Activated CD8-positive, alpha-beta memory T cell treated with anti-CD3 and anti-CD28 coated beads, Interleukin-2, amount 50 U/mL, for 48 hours (primary cell): ENCODE data around the gene PHACTR1.
"Not testable (repeated sequence)": the region's sequence is repeated elsewhere in the genome, so short reads cannot be mapped to it uniquely, and the experiment has no call there.

Experiments used
- DNase-seq: peaks from one replicate; pipeline ENCODE4 v3.0.0-alpha.2; 2020

Gene PHACTR1

DNA sequence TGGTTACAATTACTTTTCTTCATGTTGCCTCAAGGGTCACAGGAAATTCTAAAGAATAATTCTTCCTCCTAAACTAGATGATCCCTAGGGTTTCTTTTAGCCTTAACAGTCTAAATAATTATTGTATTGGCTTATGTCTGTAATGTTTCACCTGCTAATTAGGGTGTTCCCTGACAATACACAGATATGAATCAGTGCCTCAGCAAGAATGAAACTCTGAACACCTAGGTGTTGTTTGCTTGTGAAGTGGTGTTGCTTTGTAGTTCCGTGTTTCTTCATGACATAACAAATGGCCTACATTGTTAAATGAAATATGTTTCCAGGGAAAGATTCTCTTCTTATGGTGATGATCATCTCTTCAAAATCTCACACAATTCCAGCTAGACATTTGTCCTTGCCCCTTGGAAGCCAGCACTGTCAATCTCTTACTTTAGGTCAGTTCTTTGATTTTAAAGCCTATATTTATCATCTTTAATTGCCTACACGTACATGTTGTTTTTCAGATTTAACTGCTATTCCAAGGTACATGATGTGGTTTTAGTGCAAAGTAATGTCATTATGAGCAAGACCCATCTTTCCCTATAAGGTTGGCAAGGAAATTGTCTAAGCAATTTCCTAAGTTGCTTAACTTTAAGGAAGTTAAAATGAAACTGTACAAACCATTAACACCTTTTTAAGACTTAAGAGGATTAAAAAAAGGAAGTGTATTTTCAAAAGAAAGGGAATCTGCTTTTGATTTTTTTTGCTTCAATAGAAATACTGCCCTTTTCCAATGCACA, 499.9 kb downstream of the PHACTR1 start:
- no peak for DNase-seq

DNA sequence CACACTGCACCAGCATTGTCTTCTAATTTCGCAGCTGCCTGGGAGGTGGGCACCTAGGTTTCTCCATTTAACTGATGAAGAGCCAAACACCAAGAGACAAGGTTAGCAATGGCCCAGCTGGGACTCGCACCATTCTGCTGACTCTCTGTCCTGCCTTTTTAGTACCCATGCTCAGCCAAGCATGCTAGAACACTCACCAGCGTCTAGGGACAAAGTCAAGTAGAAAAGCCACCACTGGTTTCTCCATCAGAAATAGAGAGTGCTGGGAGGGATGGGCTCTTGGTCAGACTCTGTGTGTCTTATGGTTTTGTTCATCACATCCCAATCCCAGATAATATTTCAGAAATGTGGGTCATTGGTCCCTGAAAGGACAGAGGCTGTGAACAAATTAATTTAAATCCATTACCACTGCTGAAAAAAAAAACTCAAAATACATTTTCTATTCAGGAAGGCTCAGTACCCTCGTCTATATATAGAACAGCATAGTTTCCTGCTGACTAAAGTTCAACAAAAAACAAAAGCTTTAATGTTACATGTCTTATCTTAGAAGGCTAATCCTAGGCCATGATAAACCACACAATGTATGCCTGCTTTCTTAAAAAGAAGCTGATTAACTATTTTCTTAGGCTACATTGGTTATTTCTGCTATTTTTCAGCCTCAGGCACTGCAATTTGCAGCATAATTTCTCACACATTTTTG, 500.8 kb downstream of the PHACTR1 start:
- DNase-seq = no peak

DNA sequence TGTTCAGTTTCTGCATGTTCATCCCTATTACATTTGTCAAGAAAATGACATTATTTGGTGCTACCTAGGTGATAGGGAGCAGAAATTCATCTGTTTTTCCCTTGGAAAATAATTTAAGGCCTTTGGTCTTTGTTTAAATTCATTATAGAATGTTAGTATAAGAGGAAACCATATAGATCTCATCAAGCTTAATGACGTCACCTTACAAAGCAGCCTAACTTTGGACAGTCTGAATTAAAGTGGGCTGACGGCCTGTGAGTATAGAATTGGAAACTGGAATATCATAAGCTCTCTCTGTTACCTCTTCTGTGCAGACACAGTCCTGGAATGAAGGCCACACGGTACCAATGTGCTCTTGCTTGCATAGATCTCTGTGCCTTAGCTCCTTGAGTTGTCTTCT, 503.7 kb downstream of the PHACTR1 start:
- DNase-seq = no peak

DNA sequence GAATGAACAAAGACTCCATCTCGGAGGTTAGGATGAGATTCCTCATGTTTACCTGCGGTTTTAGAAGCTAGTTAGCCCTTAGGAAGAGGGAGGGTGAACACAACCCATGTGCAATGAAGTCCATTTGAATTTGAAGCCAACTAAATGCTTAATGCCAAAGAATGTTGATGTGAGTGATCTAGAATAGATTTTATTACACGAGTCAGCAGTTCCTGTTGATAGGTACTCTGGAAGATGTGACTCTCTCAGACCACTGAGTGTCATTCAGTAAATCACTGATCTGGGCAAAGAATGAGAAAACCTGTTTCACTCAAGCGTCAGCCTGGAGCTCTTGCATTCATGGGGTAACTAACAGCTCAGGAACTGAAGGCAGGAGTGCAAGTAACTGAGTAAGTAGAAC, 505.5 kb downstream of the PHACTR1 start:
- DNase-seq = no peak

DNA sequence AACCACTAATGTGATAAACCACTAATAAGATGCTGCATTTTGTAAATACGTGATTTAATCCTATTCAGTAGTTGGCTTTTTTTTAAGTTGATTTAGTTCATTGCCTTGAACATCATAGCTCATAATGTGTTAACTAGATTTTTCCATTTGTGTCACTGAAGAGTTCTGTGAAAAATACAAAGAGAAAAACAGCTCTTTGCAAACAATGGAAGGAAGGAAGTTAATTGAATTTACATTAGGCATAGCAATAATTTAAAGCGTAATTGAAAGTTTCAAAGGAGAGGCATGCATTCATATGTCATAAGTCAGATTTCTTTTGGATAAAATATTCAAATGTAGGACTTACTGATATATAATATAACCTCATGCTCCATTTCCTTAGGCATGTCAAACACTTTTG, 509.5 kb downstream of the PHACTR1 start:
- no peak for DNase-seq

DNA sequence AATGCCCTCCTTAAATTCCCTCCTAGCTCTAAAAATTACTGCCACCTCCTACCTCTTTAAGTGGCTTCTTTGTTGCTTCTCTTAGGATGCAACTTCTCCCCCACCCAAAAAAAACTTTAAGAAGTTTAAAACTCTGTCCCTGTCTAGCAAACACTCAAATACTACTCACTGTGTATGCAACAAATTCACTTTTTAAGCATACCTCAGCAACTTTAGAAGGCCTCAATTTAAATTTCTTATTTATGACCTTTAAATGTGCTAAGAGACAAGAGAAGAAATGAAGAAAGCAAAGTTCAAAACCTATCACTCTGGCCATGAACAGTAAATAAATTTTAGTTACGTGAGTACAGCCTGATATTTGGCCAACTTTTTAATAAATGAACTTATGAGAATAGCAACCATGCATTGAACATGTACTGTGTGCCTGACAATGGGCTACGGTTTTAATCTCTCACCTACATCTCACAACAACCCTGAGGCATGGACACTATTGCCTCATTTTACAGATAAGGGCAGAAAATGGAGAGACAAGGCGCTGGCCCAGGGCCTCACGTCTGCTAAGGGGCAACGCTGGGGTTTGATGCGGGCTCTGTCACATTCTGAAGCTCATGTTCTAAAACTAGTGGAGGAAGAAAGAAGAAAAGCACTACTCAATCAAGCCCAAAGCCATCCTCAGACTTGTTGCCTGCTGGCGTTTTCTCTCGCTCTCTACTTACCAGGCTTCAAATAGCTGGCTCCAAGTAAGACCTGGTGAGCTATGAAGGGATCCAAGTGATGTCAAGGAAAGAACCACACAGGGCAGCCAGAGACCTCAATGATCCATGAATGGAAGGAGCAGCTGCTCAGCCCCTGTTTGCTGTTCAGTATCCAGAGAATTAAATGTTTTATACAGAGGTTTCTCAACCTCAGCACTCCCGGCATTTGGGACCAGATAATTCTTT, 512.0 kb downstream of the PHACTR1 start:
- DNase-seq = no peak

DNA sequence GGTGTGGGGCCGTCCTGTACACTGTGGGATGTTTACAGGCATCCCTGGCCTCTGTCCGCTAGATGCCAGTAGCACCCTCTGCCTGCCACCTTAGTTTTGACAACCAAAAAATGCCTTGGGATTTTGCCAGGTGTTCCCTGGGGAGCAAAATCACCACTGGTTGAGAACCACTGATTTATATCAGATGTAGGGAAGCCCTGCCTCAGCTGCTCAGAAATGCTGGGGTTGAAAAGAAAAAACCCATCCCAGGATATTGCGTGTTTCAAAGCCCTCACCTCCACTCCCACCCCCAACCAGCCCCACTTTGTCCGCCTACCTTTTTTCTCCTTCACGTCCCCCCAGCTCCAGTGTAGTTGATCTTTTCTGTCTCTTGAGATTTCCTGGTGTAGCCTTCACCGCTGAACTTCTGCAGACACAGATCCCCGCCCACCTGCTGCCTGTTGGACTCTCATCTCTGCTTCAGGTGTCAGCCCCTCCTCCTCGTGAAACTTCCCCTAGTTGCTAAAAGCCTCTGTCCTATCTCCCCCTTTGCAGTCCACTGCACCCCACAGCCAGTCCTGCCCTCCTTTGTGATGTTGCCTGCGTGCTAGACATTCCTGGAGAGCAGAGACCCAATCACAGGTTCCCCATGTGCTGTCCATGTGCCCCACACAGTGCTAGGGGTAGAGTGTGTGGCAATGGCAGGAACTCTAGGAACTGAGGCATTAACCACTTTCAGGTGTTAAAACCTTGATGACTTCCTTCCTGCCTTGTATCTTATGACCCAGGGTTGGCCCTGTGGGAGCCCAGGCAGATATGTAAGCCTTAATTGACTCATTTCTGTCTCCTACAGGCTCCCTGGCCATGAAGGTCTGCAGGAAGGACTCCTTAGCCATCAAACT, 512.9 kb downstream of the PHACTR1 start:
- peak; percentile 52 for DNase-seq

DNA sequence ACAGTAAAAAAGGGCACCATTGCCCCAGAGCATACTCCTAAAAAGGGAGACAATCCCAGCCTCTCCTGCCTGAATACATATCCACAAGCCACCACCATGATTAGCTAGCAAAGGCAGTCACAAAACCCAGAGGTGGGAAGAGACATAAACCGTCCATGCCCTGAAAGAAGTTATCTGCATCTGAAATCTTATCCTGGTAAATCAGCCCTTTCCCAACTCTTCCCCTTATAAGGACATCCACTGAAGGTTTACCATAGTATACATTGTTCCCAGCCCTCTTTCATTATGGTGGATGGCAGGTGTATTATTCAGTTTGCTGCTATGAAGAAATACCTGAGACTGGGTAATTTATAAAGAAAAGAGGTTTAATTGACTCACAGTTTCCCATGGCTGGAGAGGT, 516.5 kb downstream of the PHACTR1 start:
- no peak for DNase-seq

DNA sequence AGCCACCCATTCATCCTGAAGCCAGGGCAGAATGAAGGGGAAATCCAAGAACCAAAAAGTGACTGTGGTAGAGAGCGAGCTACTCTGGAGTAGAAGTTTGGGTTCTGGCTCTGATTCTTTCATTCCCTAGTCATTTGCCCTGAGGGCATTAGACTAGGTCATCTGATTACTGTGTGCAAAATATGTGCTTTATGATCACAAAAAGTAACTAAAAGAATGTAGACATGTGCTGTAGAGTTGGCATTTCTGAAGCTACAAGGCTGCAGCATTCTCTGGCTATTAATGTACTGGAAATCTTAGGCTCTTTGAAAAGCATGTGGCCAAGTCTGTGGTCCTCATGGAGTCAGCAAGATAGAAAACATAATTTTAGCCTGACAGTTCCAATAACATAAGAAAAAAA, 517.6 kb downstream of the PHACTR1 start:
- no peak for DNase-seq

DNA sequence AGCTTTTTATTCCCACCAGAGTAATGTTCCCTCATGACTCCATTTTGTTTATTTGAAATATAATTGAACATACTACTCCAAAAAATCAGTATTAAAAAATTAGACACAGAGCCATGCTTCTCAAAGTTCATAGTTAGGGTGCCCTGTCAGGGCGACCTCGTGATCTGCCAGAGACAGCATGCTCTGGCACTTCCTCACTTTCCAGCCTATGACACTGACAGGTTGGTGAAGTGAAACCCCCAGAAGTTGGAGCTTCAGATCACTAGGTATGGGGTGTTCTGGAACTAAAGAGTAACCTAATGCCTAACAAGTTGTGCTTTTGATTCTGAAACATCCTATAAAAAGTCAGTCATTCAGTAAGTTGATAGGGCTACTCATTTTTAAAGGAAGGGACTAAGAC, 518.8 kb downstream of the PHACTR1 start:
- no peak for DNase-seq

DNA sequence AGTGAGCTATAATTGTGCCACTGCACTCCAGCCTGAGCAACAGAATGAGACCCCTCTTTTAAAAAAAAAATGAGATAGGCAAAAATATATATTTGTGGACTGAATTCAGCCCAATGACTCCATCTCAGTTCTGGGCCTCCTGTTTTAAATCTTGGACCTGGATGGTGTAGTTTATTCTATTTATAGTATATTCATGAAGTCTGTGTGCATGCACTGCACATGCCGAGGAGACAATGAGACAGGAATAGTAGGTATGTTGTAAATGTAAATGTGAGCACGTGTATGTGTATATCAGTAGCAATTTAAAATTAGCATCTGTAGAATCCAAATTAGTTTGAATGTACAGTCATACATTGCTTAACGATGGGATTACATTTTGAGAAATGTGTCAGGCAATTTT, 520.8 kb downstream of the PHACTR1 start:
- DNase-seq = no peak

DNA sequence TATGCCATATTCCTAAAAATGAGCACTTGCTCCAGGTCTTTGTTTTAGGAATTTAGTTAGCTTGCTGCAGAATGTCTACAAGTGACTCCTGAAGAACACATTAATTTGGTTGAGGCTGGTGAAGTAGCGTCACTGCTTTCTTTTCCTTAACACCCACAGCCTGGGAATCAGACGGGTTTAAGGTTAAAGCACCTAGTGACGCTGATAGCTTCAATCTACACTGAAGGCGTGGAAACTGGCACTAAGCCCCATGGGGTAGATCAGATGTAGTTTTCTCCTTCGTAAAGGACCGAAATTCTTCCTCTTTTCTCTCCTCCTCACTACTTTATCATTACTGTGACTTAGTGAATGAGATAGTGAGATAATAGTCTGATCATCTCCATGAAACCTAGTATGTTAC, 521.5 kb downstream of the PHACTR1 start:
- no peak for DNase-seq

DNA sequence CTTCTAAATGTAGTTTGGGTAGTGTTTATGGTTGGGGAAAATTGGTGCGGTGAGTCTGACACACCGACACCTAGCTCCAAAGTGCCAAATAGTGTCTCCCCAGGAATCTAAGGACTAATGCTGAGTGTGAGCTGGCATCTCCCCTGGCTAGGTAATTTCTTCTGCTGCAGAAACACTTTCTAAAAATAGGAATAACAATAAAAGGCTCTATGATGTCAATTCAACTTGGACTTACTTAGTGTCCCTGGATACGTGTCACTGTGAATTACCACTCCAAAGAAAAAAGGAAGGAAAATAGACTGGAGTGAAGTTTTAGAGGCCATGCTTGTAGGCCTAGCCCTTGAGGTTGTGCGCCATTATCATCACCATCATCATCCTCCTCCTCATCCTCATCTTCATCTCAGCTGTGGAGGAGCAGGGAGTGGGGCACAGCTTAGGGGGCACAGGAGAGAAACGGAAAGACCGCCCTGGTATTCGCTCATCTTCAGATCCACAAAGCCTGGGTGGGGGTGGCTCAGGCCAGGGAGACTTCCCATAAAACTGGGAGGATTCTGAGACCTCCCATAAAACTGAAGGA, 522.2 kb downstream of the PHACTR1 start:
- no peak for DNase-seq

DNA sequence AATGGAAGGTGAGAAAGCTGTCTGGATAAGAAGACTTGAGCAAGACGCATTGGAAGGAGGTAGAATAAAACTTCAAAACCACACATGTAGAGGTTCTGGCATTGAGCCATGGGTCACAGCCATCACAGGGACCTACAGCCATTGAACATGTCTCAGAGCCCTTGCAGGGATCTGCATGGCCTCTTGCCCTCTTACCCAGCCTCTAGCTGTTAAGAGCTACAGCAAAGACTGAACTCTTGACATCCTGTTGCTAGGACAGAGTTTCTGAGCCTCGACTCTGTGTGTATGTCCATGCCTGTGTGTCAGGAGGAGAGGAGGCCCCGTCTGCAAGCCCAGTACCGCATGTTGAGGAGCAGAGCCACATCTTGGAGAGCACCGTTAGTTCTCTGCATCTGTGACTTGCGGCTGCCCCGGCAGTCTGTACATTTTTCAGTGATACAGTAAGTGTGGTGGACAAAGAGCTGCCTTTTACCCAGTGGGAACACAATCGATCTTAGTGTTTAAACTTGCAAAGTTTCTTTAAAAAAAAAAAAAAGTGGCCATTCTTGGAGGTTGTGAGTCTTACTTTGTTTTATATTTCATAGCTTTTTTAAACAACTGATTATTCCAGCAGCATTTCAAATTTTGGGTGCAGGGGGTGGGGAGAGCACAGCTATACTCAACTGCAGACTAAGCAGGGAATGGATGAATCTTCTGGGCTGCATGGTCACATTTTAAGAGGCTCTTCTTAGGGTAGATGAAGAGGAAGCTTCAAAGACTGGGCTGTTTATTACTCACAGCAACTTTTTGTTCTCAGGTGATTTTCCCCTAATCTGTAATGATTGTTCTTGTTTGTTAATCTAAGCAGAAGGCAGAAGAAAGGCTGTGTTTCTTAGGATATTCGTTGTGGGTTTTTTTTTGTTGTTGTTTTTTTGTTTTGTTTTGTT, 523.2 kb downstream of the PHACTR1 start:
- DNase-seq = no peak

DNA sequence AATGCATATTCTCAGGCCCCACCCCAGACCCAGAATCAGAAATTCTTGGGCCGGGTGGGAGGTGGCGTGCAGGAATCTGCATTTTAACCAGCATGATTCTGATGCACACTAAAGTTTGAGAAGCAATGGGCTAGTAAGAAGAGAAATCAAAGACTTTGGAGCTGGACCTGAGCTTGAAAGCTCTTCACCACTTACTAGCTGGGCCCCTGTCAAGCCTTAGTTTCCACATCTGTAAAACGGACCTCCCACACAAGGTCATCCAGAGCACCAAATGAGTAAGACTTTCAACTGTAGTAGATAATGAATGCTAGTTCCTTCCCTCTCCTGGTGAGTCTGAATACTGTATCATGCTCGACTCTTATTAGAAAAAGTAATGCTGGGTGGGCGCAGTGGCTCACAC, 524.8 kb downstream of the PHACTR1 start:
- DNase-seq = no peak

DNA sequence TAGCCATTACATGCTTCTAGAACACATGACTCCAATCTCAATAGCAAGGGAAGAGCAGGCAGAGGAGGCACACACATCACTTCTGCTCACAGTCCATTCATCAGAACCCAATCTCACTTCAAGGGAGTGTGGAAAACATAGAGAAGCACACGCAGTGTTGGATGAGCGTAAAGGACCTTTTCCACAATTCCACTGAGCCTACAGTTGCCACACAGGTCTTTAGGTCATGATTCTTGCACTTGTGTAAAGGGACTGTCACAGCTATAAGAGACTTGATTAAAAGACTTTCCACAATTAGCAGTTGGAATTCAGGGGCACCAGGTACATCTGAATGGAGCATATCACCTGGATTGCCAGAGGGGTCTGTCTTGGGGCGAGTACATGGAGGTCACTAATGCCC, 525.6 kb downstream of the PHACTR1 start:
- DNase-seq = no peak

DNA sequence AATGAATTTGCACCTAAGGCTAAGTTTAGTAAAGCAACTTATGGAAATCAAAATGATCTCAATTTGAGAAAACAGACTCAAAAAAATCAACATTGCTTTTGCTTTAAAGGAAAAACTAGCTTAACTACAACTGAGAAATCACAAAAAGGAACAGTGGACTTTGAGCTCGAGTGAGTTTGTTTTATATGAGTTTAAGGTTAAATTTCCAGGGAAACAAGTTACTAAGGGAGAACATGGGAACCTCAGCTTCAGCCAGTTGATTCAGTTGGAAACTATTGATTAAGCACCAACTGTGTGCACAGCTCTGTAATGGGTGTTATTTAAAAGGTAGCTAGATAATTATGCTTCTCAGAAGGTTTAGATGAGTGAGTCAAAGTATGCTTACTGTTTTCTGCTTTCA, 526.0 kb downstream of the PHACTR1 start:
- no peak for DNase-seq

DNA sequence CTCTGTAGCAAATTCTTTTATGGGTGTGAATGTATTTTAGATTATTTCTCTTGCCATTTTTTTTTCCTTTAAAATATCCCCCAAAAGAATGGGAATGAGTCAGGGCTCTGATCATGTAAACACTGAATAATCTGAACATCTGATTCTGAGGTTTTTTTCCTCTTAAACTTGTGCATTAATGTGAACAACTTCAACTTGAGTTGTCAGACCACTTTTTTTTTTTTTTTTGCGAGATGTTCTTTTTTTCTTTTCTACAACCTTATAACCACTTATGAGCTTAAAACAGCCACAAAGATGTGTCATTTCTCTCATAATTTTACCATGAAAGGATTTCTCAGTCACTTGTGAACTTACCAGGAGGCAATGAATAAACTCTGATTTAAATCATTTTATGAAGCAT, 526.5 kb downstream of the PHACTR1 start:
- no peak for DNase-seq

DNA sequence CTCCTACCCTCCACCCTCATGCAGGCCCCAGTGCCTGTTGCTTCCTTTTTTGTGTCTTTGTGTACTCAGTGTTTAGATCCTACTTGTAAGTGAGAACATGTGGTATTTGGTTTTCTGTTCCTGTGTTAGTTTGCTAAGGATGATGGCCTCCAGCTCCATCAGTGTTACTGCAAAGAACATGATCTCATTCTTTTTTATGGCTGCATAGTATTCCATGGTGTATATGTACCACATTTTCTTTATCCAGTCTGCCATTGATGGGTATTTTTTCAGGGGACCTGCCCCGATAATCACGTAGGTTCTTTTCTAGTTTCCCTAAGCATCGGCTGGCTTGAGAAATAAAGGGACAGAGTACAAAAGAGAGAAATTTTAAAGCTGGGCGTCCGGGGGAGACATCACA, 527.2 kb downstream of the PHACTR1 start:
- DNase-seq = not testable (repeated sequence)

DNA sequence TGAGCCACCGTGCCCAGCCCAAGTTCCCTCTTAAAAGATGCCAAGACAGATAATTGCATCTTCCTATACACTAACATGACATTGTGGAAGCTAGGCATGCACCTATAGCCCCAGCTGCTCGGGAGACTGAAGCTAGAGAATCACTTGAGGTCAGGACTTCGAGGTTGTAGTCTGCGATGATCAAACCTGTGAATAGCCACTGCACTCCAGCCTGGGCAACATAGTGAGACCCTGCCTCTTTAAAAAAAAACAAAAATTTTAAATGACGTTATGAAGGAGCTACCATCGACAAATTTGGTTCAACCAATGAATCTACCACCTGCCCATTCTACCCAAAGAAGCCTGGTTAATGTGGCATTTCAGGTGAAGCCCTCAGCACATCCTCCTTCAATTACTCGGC, 531.1 kb downstream of the PHACTR1 start:
- no peak for DNase-seq

DNA sequence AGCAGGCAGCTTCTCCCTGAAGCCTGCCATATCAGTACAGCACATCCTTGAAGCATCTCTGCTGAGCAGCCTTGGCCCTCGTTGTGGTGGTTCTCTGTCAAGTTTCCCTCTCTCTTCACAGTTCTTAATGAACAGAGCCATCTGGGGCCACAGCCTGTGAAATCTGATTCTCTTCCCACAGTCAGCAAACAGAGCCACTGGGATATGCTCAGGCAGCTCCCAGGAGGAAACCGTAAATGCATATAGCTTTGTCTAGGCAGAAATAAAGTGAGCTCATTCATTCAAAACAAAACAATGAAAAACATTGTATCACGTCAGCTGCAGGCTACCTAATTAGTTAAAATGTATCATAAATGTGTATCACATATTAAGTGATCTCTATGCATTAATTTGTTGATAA, 531.5 kb downstream of the PHACTR1 start:
- DNase-seq = no peak
